GM18499 (cell line): ENCODE data around the gene AIF1L.
"Not testable (repeated sequence)": the region's sequence is repeated elsewhere in the genome, so short reads cannot be mapped to it uniquely, and the experiment has no call there.

ENCODE experiments used
- ATAC-seq: cut with Tn5 transposase; IDR thresholded peaks from one replicate; pipeline ENCODE4 v1.9.1; 2021; ENCODE audit warnings: moderate number of reproducible peaks; ENCODE audit not compliant: insufficient read depth, unreplicated experiment

The AIF1L gene

GRCh38 chr9:131158673-131159072 lies 62.3 kb downstream of the AIF1L start:
- ATAC-seq: not testable (repeated sequence)

GRCh38 chr9:131160416-131161112 lies 64.2 kb downstream of the AIF1L start:
- no peak for ATAC-seq

DNA sequence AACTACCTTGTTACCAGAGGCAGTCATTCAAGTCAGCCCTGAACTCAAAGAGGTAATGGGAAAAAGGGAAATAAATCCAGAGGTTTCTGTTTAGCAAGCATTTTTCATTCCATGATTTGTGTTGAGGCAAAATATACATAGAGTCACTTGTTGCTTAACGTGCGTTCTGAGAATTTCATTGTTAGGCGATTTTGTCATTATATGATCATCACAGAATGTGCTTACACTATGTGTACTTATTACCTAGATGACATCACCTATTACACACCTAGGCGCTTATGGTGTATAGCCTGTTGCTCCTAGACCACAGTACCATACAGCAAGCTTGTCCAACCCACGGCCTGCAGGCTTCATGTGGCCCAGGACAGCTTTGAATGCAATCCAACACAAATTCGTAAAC lies 65.3 kb downstream of the AIF1L start:
- no peak for ATAC-seq

DNA sequence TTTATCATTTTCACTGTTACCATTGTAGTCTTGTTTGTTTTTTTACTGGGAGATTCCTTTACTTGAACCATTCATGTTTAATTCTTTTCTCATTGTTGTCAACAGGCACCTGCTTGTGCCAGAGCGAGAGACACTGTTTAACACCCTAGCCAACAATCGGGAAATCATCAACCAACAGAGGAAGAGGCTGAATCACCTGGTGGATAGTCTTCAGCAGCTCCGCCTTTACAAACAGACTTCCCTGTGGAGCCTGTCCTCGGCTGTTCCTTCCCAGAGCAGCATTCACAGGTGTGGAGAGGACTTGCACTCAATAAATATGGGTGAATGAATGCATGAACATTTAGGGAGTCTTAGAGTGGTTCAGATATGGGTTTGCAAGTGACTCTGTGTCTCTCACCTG lies 66.6 kb downstream of the AIF1L start:
- no peak for ATAC-seq

GRCh38 chr9:131165523-131165922 lies 69.2 kb downstream of the AIF1L start:
- no peak for ATAC-seq

GRCh38 chr9:131167146-131167692 lies 70.9 kb downstream of the AIF1L start:
- no peak for ATAC-seq

DNA sequence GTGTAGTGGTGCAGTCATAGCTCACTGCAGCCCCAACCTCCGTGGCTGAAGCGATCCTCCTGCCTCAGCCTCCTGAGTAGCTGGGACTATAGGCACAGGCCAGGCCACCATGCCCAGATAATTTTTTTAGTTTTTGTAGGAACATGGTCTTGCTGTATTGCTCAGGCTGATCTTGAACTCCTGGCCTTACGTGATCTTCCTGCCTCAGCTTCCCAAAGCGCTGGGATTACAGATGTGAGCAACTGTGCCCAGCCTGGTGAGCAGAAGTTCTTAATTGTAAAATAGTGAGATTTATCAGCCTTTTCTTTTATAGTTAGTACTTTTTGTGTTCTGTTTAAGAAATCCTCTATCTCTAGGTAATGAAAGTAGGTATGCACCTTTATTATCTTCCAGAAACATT lies 71.6 kb downstream of the AIF1L start:
- ATAC-seq: no peak

GRCh38 chr9:131169563-131170240 lies 73.4 kb downstream of the AIF1L start:
- ATAC-seq: no peak
